Activated CD4-positive, alpha-beta T cell treated with anti-CD3 and anti-CD28 coated beads, Interleukin-2, Interleukin-4, amounts not matched to agents 100 ng/mL and 50 ng/mL, durations not matched to agents 16 hours and 8 hours (primary cell): ENCODE data around the gene ZNF594.
"Not testable (repeated sequence)": the region's sequence is repeated elsewhere in the genome, so short reads cannot be mapped to it uniquely, and the experiment has no call there.

Experiments
- DNase-seq: peaks from one replicate; pipeline ENCODE4 v3.0.0-alpha.2; 2020; ENCODE audit warnings: low spot score

Gene ZNF594

DNA sequence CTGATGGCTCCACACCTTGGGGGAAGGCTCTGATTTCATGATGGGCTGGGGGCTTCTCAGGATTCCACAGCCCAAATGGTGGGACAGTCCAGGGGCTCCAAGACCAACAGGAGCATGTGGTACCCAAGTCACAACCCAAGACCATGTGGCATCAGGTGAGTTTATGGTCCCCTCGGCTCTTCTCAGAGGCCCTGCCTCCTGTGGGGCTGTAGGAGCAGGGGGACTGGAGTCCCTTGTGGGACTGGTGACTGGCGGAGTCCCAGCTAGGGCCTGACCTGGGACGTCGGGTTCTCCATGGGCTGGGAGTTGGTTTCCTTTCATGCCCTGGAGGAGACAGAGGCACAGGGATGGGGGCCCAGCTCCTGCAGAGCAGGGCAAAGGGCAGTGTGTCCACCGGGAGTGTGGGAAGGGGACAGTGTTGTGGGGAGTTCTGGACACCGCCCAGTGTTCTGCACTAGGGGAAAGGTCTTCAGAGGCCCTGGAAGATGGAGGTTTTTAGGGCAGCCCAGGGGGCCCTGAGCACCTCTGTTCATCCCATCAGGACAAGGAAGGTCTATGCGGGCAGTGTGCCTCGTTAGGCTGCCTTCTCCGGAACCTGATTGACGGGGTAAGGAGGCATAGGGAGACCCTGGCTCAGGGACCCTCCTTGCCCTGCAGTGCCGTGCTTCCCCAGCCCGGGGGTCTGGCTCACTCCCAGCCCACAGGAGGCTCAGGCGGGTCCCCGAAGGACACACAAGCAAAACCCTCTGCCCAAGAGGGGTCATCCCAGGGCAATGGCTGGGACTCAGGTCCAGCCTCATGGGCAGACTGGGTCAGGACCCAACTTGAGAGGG lies 54.9 kb downstream of the ZNF594 start:
- not testable (repeated sequence) for DNase-seq

DNA sequence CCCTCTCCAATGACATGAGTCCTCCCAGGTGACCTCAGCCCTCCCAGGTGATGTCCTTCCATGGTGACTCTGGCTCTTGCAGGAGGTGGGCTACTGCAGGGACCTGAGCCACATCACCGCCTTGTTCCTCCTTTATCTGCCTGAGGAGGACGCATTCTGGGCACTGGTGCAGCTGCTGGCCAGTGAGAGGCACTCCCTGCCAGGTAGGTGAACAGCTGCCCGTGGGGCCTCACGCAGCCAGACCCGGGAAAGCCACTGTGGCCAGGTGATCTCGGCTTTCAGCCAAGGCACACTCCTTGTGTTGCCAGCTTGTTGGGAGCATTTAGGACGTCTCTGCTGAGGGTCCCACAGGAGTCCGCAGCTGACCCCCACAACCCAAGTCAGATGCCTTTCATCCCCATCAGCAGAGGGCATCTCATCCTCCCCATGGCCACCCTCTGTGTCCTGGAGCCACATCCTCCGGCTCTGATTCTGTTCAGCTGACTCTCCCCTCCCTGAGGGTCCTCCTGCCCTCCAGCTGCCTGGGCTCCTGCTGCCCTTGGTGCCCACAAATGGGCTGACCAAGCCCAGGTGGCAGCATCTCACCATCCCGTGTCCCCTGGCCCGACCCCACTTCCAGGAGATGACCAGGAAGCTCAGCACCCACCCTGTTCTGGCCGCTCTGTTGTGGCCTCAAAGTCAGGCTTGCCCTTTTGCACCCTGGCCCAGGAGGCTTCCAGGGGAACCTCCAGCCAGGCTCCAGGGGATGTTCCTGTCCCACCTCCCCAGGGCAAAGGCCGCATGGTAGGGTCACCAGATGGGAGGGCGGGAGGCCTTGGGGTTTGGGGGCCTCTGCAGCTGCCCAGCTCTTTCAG lies 55.7 kb downstream of the ZNF594 start:
- DNase-seq = no peak

DNA sequence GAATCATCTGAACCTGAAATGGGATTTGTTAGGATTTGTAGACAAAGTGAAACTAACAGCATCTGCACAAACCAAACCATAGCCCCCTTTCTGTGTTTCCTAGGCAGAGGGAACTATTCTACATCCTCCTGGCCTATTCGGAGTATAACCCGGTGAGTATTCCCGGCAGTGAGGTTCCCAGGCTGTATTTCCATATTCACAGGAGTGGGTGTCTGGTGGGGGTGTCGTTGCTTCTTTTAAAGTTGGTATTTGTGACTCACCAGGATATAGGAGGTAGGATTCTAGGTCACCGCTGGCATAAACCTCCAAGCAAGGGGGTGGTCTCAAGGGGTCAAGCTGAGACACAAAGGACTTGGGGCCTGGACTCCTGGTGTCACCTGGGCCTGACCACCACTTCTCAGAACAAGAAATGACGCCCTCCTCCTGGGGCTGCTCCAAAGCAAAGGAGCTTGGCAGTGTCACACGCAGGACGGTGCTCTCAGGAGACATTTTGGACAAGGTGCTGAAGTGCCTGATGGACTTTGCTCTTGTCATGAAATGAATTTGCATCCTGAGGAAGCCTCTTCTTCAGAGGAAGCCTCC lies 56.4 kb downstream of the ZNF594 start:
- DNase-seq = not testable (repeated sequence)

DNA sequence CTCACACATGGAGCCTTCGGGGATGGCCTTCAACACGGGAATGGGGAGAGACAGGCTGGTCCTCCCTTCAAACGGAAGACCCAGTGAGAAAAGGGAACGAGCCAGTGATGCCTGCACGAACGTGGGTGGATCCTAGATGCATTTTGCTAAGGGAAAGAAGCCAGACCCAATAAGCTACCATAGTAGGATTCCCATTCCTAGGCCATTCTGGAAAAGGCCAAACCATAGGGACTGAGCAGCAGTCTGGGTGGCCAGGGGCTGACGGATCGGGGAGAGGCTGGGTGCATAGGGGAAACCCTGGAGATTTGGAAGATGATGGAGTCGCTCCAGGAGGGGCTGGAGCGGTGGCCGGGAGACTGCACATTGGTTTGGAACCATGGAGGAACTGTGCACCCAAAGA lies 57.1 kb downstream of the ZNF594 start:
- DNase-seq = not testable (repeated sequence)

DNA sequence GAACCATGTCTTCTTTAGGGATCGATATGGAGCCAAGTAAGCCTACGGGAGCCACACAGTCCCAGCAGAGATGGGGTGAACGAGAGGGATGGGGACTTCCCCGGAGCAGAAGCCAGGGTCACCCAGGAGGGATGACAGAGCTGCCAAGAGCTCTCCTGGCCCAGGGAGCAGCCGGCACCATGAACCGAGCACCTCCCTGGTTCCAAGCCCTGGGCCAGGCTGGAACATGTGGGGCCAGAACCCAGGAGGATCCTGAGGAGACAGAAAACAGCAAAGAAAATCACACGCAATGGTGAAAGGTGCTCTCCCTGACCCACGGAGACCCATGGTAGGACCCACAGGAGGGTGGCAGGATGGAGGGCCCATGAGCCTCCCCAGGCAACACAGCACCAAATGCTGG lies 57.7 kb downstream of the ZNF594 start:
- DNase-seq = not testable (repeated sequence)

DNA sequence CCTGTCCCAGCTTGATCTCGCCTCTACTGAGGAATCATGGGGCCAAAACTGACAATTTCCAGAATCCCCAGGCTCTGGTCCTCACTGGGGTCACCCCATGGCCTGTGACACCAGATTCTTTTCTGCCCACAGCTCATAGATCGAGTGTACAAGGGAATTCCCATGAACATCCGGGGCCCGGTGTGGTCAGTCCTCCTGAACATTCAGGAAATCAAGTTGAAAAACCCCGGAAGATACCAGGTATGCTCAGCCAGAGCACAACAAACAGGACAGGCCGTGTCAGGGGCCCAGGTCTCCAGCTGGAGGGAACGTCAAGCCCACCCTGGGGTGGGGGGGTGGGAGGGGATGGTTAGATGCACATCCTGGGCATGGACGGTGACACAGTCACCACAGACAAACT lies 58.4 kb downstream of the ZNF594 start:
- no peak for DNase-seq

DNA sequence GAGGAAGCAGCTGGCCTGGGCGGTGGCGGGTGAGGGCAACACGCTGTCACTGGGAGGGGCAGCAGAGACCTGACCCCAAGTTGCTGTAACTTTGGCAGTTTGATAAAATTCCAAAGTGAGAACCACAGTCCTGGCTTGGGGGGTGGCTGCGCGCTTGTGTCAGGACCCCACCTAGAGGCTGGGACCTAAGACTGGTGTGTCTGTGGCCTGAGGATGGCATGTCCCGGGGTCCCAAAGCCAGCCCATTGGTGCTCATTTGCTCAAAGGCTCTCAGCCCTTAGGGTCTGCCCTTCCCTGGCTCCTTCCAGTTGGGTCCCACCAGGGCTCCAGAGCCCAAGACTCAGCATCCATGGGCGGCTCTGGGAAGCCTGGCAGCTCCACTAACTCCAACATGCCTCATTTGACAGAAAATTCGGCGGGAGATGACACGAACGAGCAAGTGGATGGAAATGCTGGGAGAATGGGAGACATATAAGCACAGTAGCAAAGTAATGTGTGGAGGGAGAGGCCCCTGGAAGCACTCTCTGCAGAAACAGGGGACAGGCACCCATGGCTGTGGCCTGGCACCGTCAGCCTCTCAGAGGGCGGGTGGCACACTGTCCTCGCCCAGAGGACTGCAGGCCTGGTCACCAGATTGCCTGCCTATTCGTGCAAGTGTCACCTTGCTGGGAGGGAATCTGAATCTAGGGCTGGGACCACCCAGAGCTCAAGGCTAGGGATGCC lies 59.0 kb downstream of the ZNF594 start:
- DNase-seq = not testable (repeated sequence)

DNA sequence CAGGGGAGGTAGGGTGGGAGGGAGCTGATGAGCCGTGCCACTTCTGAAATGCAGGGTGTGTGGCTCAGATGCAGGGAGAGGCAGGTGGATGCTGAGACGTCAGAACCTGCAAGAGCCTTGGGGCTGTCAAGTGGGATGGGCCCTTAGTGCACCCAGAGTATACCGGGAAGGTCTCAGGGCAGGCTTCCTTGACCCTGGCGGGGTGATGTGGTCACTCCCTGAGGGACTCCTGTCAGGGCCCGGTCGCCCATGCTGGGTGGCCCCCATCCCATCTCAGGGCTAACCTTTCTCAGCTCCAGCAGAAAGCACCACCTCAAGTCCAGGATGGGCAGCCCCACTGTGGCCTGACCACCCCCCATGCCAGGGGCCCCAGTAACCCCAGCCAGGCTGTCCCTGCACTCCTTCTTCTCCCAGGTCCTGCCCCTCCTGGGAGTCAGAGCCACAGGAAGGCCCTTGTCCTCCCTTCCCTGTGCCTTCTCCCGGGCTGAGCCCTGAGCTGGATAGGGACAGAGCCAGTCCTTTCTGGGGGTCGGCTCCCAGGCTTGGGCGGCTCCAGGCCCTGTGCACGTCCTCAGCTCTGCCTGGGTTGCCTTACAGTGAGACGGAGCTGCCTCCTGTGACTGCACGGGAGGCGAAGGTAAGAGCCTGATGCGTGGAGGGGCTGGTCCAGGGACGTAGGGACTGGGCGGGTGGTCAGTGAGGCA lies 59.7 kb downstream of the ZNF594 start:
- not testable (repeated sequence) for DNase-seq

DNA sequence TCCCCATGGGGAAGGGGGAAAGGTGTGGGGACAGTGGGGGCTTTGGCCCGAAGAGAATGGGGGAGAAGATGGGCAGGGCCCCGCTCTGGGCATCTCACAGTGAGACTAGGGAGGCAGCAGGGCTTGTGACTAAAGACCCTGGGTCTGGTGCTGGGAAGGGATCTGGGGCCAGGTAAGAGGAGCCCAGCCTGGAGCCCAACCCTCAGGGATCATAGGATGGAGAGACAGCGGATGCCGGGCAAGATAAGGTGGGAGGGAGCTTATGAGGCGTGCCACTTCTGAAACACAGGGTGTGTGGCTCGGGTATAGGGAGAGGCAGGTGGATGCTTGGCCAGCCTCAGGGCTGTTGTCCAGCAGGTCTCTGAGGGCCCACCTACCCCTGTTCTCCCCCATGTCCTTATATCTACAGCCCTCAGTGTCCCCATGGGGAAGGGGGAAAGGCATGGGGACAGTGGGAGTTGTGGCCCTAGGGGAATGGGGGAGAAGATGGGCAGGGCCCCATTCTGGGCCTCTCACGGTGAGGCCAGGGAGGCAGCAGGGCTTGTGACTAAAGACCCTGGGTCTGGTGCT lies 60.4 kb downstream of the ZNF594 start:
- no peak for DNase-seq

DNA sequence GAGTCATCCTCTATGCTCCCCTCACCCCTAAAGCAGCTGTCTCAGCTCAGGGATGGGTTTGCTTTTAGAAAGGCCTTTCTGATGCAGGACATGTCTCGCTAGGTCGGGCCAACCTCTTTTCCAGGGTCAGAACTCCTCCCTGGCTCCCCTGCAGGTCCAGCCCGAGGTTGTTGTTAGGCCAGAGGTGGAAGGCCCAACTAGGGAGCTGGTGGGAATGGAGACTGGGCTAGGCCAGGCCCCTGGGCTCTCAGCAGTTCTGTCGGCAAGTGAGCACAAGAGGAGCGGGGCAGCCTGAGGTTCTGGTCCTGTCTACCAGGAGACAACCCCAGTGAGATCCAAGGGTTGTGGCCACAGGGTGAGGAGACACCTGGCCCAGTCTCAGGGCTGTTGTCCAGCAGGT lies 61.0 kb downstream of the ZNF594 start:
- not testable (repeated sequence) for DNase-seq

DNA sequence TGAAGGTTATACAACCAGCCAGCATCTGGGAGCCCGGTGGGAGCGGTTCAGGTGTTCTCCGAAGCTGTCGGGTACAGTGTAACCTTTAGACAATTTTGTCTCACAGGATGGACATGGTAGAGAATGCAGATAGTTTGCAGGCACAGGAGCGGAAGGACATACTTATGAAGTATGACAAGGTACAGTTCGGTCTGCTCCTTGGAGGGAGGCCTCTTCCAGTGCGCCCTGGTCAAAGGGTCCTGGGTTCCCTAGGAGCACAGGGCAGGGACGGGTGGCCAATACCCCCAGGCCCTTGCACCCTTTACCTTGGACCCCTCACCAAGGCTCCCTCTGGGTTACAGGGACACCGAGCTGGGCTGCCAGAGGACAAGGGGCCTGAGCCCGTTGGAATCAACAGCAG lies 61.4 kb downstream of the ZNF594 start:
- not testable (repeated sequence) for DNase-seq

DNA sequence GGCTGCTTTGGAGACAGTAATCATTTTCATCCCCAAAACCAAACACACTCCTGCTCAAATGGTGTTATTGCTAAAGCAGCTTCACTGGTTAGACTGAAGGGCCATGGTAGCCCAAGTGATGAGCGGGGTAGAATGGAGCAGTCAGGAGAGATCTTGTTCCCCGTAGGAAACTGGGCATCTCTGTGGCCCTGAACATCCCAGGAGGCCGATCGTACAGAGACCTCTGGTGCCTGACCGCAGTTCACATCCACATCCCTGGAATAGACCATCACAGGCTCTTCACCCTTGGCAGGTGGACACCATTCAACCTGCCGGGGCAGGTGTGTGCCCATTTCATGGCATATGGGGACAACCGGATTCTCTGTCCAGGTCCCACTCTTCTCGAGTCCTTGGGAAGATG lies 61.9 kb downstream of the ZNF594 start:
- DNase-seq = not testable (repeated sequence)
